Tibial artery (tissue), 4 donors: ENCODE results near the gene WDR64.

Source experiments
- DNase-seq, 2 donors: peaks; one replicate each; pipeline ENCODE4 v3.0.0-alpha.2; 2019
- H3K27ac ChIP-seq, 2 donors: fragments of 200-600 bp; sonication (generic) in 1 of 2; 1 replicate in 1 of 2; 2 replicates in 1 of 2; pipeline ENCODE4 v1.5.1; 2018 to 2019; ENCODE audit warnings: mild to moderate bottlenecking in 1 of 2
- H3K27me3 ChIP-seq, 2 donors: fragments of 200-600 bp; sonication (generic) in 1 of 2; one replicate each; pipeline versions ENCODE4 v1.5.1 to v1.6.0; 2016 to 2019
- H3K36me3 ChIP-seq, 3 donors: fragments of 200-600 bp; sonication (generic) in 2 of 3; one replicate each; pipeline ENCODE4 v1.5.1; 2016 to 2019; ENCODE audit warnings: mild to moderate bottlenecking in 2 of 3
- H3K4me1 ChIP-seq, 4 donors: fragments of 200-600 bp; sonication (generic) in 2 of 4; 1 replicate in 3 of 4; 2 replicates in 1 of 4; pipeline ENCODE4 v1.5.1; 2016 to 2019
- H3K4me3 ChIP-seq, 2 donors: fragments of 200-600 bp; sonication (generic) in 1 of 2; 1 replicate in 1 of 2; 2 replicates in 1 of 2; pipeline ENCODE4 v1.5.1; 2018 to 2019; ENCODE audit warnings: mild to moderate bottlenecking in 2 of 2
- H3K9me3 ChIP-seq, 3 donors: fragments of 200-600 bp; sonication (generic) in 1 of 3; one replicate each; pipeline ENCODE4 v1.5.1; 2016 to 2019
- intact Hi-C: fragments of 100-400 bp; cut with DNase I; formaldehyde crosslinking; loops from one replicate; pipeline ENCODE4 v1.15.0; 2023; ENCODE audit warnings: low total_unique reads
- TF ChIP-seq, protein P1 (sequence below), 2 experiments: fragments of 200-600 bp in 1 of 2; fragments of 450-650 bp in 1 of 2; IDR thresholded peaks; one replicate each; pipeline ENCODE4 v1.5.1; 2017 to 2019; ENCODE audit warnings: antibody characterized with exemption in 2 of 2, mild to moderate bottlenecking in 1 of 2, moderate library complexity in 1 of 2

Gene WDR64

DNA sequence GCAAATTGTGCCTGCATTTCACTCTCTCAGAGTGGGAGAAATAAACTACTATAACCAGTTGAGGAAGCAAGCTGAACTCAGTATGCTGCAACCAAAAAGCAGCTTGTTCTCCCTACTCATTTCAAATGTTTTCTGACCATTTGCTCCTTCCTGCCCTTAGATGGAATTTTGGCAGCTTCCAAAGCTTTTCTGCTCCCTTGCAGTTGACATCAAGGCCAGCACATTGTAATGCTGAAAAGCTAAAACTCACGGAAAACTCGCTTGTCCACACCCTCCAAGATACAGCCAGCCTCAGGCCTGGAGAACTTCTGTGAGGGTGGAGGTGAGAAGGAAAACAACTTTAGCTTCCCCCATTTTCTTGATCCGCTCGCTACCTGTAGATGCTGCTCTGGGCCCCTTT, 6.9 kb upstream of the WDR64 start:
- no peak for DNase-seq
- Histone ChIP-seq H3K4me1 (peaks cover 0 to 25% (median 5%) of the 10 kb centered on the region in 4 donors), H3K27me3 (no peaks in the 10 kb centered on the region), H3K36me3 (no peaks in the 10 kb centered on the region), H3K27ac (peak overlapping the region in 1 of 2 donors; percentile 51), H3K4me3 (no peak overlapping the region), H3K9me3 (no peaks in the 10 kb centered on the region)
- intact Hi-C loops: no loop called here
- TF ChIP-seq, protein P1, sequence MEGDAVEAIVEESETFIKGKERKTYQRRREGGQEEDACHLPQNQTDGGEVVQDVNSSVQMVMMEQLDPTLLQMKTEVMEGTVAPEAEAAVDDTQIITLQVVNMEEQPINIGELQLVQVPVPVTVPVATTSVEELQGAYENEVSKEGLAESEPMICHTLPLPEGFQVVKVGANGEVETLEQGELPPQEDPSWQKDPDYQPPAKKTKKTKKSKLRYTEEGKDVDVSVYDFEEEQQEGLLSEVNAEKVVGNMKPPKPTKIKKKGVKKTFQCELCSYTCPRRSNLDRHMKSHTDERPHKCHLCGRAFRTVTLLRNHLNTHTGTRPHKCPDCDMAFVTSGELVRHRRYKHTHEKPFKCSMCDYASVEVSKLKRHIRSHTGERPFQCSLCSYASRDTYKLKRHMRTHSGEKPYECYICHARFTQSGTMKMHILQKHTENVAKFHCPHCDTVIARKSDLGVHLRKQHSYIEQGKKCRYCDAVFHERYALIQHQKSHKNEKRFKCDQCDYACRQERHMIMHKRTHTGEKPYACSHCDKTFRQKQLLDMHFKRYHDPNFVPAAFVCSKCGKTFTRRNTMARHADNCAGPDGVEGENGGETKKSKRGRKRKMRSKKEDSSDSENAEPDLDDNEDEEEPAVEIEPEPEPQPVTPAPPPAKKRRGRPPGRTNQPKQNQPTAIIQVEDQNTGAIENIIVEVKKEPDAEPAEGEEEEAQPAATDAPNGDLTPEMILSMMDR (IDR thresholded peaks at IDR 0.05): no peak

DNA sequence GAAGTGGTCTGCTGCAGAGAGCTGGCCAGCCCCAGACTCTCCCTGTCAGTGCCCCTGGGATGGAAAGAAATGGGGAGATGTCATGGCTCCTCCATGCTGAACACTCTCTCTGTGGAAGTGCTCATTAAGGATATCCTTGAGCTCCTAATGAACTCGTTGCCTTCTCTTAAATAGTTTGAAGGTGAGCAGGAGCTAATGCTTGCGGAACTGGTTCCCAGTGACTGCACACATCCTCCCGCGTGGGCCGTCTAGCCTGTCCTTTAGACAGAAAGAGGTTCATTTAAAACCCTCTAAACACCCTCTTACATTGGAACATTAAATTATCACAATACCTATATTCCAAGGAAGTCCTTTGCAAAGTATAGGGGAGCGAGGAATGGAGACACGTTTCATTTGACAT, 5.9 kb upstream of the WDR64 start:
- DNase-seq: no peak
- Histone ChIP-seq H3K27ac (no peak overlapping the region), H3K4me3 (no peak overlapping the region), H3K9me3 (no peaks in the 10 kb centered on the region), H3K27me3 (no peaks in the 10 kb centered on the region), H3K4me1 (peaks cover 0 to 18% (median 1%) of the 10 kb centered on the region in 4 donors), H3K36me3 (no peaks in the 10 kb centered on the region)
- intact Hi-C loops: no loop called here
- TF ChIP-seq, protein P1 (IDR thresholded peaks at IDR 0.05): no peak

DNA sequence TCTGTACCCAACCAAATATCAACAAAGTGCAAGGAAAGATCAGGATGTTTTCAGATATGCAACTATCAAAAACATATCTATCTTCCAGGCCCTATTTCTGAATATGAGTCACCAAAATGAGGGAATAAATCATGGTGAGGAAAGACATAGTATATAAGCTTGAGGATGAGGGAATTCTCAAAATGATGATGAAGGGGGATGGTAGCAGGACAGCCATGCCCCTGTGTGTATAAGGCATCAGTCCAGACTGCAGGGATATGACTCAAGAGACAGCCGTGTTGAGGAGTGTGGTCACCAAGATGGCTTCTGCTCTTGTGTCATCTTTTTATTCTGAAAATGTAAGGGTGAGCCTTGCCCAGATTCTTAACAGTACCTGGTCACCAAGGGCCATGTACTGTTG, 4.4 kb upstream of the WDR64 start:
- Histone ChIP-seq H3K4me3 (no peak overlapping the region), H3K36me3 (no peaks in the 10 kb centered on the region), H3K4me1 (peaks cover 0 to 9% (median 1%) of the 10 kb centered on the region in 4 donors), H3K27me3 (no peaks in the 10 kb centered on the region), H3K9me3 (no peaks in the 10 kb centered on the region), H3K27ac (no peak overlapping the region)
- DNase-seq: no peak
- TF ChIP-seq, protein P1 (IDR thresholded peaks at IDR 0.05): no peak
- intact Hi-C loops: no loop called here

DNA sequence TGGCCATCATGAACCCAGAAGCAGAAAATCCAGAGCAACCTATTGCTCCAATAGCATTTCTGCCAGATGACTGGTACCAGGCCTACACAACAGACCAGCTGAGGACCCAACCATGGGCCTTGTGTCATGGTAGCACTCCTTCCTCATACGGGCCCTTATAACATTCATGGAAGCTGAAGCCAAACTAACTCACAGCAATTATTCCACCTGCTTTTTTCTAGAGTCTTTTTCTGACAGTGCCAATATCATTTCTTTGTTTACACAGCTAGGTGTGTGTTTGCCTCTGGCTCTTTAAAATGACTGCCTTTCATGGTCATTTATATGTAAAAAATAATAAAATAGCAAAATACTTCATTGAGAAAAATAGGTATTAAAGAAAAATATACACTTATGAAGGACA, 3.9 kb upstream of the WDR64 start:
- H3K36me3 ChIP-seq: no peaks in the 10 kb centered on the region
- no peaks in the 10 kb centered on the region for H3K27me3 ChIP-seq
- no peaks in the 10 kb centered on the region for H3K9me3 ChIP-seq
- intact Hi-C loops: no loop called here
- no peak overlapping the region for H3K27ac ChIP-seq
- no peak overlapping the region for H3K4me3 ChIP-seq
- TF ChIP-seq, protein P1 (IDR thresholded peaks at IDR 0.05): no peak
- DNase-seq: no peak
- H3K4me1 ChIP-seq: peaks cover 0 to 9% (median 1%) of the 10 kb centered on the region in 4 donors

DNA sequence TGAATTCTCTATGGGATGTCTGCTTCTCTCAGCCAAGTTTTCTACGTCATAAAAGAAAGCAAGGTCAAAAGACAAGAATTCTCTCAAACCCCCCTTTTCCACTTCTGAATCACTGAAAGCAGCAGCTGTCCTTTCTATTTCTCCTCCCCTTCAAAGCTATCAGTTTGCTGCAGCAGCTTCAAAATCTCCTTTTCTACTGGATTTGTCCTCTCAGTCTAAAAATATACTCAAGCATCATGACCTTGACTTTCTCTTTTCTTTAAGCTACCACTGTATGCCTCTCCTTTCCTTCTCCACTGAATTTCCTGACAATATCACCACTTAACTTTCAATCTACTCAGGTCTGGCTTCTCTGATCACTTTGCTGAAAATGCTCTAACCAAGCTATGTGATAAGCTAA, 1.9 kb downstream of the WDR64 start:
- H3K27me3 ChIP-seq: no peaks in the 10 kb centered on the region
- no peaks in the 10 kb centered on the region for H3K4me1 ChIP-seq
- intact Hi-C loops: no loop called here
- no peak for DNase-seq
- H3K9me3 ChIP-seq: no peaks in the 10 kb centered on the region
- H3K4me3 ChIP-seq: no peak overlapping the region
- no peaks in the 10 kb centered on the region for H3K36me3 ChIP-seq
- H3K27ac ChIP-seq: peak overlapping the region in 1 of 2 donors; percentile 14
- TF ChIP-seq, protein P1 (IDR thresholded peaks at IDR 0.05): no peak

DNA sequence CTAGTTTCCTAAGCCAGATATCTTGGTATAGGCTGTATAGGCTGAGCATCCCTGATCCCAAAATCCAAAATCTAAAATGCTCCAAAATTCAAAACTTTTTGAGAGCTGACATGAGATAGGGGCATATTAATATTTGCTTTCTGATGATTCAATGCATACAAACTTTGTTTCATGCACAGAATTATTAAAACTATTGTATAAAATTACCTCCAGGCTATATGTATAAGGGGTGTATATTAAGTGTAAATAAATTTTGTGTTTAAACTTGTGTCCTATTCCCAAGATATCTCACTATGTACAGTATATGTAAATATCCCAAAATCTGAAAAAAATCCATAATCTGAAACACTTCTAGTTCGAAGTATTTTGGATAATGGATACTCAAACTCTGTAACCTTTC, 2.6 kb downstream of the WDR64 start:
- Histone ChIP-seq H3K4me1 (no peaks in the 10 kb centered on the region), H3K27me3 (no peaks in the 10 kb centered on the region), H3K36me3 (no peaks in the 10 kb centered on the region), H3K4me3 (no peak overlapping the region), H3K9me3 (no peaks in the 10 kb centered on the region), H3K27ac (no peak overlapping the region)
- DNase-seq: no peak
- intact Hi-C loops: no loop called here
- TF ChIP-seq, protein P1 (IDR thresholded peaks at IDR 0.05): no peak
